ENCODE results near the gene MYMK. TPM values are rescaled to one million over a fixed set of nuclear protein-coding genes. Genes with fewer than 3 reads are reported as not detected.

The MYMK gene
- total RNA-seq, 4 donors from 2014 or later = not detected

DNA sequence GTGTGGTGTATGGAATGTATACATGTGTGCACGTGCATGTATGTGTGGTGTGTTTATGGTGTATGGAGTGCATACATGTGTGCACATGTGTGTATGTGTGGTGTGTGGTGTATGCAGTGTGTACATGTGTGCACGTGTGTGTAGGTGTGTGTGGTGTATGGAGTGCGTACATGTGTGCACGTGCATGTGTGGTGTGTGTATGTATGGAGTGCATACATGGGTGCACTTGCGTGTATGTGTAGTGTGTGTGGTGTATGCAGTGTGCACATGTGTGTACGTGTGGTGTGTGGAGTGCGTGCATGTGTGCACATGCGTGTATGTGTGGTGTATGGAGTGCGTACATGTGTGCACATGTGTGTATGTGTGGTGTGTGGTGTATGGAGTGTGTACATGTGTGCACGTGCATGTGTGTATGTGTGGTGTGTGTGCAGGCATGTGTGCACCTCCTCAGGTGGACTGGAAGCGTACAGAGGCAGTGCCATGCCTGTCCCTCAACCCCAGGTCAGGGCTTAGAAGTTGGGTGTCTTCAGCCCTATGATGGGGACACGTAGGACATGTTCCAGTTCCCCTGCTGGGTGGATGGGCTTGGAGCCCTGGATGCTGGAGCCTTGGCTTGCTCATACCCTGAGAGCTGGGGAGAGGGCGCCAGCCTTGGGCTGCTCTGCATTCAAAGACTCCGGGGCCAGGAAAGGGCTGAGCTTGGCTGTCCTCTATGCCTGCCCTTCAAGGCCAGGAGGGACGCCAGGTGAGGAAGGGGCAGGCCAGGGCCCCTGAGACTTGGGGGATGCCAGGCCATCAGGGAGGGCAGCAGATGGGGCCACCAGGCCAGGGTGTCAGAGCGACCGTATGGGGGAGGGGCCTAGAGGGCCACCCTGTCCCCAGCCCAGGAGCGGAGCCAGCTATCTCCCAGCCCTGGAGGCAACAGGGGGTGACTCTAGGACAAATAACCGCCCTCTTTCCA lies 12.2 kb downstream of the MYMK start:
- Histone ChIP-seq H3K36me3 (no peaks in the 10 kb centered on the region), H3K4me3 (no peak overlapping the region), H3K4me1 (peaks cover 0 to 33% (median 20%) of the 10 kb centered on the region in 3 donors), H3K27ac (no peak overlapping the region), H3K9me3 (no peaks in the 10 kb centered on the region), H3K27me3 (peaks cover 32% of the 10 kb centered on the region)
- WGBS, 2 donors (ENCODE audit: low coverage in 1 of 2) = 89 to 93% methylated on average over 11 to 12 of the region's 19 CpGs
- no peak for TF ChIP-seq POLR2AphosphoS5 (IDR thresholded peaks at IDR 0.05)
- no peak for TF ChIP-seq EP300 (IDR thresholded peaks at IDR 0.05)
- ATAC-seq = no peak

DNA sequence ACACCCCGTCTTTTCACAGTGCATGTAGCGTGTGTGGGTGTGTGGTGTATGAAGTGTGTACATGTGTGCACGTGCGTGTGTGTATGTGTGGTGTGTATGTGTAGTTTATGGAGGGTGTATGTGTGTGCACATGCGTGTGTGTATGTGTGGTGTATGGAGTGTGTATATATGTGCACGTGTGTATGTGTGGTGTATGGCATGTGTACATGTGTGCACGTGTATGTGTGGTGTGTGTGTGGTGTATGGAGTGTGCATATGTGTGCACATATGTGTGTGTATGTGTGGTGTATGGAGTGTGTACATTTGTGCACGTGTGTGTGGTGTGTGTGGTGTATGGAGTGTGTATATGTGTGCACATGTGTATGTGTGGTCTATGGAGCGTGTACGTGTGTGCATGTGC lies 13.2 kb downstream of the MYMK start:
- no peak for ATAC-seq
- TF ChIP-seq EP300 (IDR thresholded peaks at IDR 0.05) (no peak), POLR2A (IDR thresholded peaks at IDR 0.05) (no peak), POLR2AphosphoS5 (IDR thresholded peaks at IDR 0.05) (no peak)
- TF ChIP-seq, protein P1, sequence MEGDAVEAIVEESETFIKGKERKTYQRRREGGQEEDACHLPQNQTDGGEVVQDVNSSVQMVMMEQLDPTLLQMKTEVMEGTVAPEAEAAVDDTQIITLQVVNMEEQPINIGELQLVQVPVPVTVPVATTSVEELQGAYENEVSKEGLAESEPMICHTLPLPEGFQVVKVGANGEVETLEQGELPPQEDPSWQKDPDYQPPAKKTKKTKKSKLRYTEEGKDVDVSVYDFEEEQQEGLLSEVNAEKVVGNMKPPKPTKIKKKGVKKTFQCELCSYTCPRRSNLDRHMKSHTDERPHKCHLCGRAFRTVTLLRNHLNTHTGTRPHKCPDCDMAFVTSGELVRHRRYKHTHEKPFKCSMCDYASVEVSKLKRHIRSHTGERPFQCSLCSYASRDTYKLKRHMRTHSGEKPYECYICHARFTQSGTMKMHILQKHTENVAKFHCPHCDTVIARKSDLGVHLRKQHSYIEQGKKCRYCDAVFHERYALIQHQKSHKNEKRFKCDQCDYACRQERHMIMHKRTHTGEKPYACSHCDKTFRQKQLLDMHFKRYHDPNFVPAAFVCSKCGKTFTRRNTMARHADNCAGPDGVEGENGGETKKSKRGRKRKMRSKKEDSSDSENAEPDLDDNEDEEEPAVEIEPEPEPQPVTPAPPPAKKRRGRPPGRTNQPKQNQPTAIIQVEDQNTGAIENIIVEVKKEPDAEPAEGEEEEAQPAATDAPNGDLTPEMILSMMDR (IDR thresholded peaks at IDR 0.05) = no peak
- Histone ChIP-seq H3K4me3 (no peak overlapping the region), H3K9me3 (no peaks in the 10 kb centered on the region), H3K27ac (no peak overlapping the region), H3K27me3 (peaks cover 41% of the 10 kb centered on the region), H3K4me1 (peaks cover 0 to 41% (median 20%) of the 10 kb centered on the region in 3 donors), H3K36me3 (no peaks in the 10 kb centered on the region)
- 85 to 87% methylated on average over 4 to 10 of the region's 10 CpGs for WGBS, 2 donors (ENCODE audit: low coverage in 1 of 2)

DNA sequence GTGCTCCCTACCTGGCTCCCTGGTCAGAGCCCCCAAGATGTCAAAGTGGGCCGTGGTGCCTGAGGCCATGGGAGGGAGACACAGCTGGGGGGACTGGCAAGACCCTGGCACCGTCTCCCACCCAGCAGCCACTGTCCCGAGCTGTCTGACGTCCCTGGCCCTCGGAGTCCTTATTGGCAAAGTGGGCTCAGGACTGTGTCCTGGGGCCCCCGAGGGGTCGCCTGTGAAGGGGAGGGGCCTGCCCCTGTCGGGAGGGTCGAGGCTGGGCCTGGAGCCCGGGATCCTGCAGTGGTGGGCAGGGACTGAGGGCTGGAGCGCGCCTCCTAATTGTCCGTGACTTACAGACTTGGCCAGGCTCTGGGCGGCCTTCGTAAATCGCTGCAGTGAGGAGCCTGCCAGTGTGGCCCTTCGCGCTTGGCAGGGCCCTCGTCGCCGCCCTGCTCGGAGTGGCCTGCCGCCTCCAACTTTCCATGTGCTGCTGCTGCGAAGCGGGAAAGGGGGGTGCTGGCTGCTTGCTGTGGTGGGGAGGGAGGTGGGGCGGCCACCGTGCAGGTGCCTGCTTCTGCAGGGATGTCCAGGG lies 13.7 kb downstream of the MYMK start:
- Histone ChIP-seq H3K4me1 (peaks cover 0 to 47% (median 24%) of the 10 kb centered on the region in 3 donors), H3K4me3 (no peak overlapping the region), H3K27me3 (peaks cover 41% of the 10 kb centered on the region), H3K27ac (no peak overlapping the region), H3K36me3 (no peaks in the 10 kb centered on the region), H3K9me3 (no peaks in the 10 kb centered on the region)
- ATAC-seq = no peak
- TF ChIP-seq POLR2AphosphoS5 (IDR thresholded peaks at IDR 0.05) = no peak
- TF ChIP-seq, protein P1 (IDR thresholded peaks at IDR 0.05) = no peak
- TF ChIP-seq POLR2A (IDR thresholded peaks at IDR 0.05) = no peak
- no peak for TF ChIP-seq EP300 (IDR thresholded peaks at IDR 0.05)
- whole genome bisulfite sequencing, 2 donors (ENCODE audit: low coverage in 1 of 2) = 93% methylated on average over 12 of the region's 27 CpGs; no CpG with 5 or more reads in 1 of the 2 donors

DNA sequence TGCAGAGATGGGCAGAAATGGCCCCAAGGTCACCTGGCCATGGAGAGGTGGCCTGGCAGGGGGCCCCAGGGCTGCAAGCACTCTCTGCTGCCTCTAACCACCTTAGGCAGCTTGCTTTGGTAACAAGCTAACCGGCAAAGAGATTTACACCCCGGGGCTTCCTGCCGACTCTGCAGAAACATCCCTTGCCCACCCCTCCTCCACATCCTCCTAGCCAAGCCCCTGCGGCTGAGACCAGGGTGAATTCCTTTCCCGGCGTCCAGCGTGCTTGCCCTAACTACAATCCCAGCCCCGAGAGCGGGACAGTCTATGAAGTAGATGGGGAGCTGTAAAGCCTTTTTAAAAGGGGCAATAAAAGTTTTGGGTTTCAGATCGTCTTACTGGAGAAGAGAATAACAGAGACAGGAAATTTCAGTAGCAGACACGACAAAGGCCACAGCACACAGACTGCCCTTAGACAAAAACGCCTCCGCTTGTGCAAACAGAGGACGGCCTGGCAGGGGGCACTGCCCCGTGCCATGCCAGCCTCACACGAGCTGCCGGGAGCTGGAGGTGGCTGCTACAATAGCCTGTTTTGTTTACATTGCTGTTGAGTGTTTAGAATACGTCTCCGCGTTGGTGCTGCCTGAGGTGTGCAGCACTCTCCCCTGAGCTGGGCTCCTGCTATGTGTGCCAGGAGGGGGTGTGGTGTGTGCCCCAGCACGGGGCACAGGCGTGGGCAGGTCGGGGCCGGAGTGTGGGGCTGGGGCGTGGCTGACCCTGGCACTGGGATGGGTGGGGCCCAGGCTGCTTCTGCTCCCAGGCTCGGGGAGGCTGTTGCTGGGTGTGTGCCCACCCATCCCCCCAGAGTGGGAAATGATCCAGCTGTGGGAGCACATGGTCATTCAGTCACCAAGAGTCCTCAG lies 15.3 kb downstream of the MYMK start:
- no peaks in the 10 kb centered on the region for H3K36me3 ChIP-seq
- H3K27me3 ChIP-seq = peaks cover 31% of the 10 kb centered on the region
- TF ChIP-seq EP300 (IDR thresholded peaks at IDR 0.05) = no peak
- TF ChIP-seq, protein P1 (IDR thresholded peaks at IDR 0.05) = no peak
- TF ChIP-seq POLR2AphosphoS5 (IDR thresholded peaks at IDR 0.05) = no peak
- TF ChIP-seq POLR2A (IDR thresholded peaks at IDR 0.05) = no peak
- no peak overlapping the region for H3K27ac ChIP-seq
- H3K4me3 ChIP-seq = no peak overlapping the region
- WGBS, 2 donors (ENCODE audit: low coverage in 1 of 2) = 0 to 6% methylated on average over 2 to 8 of the region's 26 CpGs
- no peaks in the 10 kb centered on the region for H3K9me3 ChIP-seq
- H3K4me1 ChIP-seq = peaks cover 0 to 47% (median 27%) of the 10 kb centered on the region in 3 donors
- no peak for ATAC-seq

DNA sequence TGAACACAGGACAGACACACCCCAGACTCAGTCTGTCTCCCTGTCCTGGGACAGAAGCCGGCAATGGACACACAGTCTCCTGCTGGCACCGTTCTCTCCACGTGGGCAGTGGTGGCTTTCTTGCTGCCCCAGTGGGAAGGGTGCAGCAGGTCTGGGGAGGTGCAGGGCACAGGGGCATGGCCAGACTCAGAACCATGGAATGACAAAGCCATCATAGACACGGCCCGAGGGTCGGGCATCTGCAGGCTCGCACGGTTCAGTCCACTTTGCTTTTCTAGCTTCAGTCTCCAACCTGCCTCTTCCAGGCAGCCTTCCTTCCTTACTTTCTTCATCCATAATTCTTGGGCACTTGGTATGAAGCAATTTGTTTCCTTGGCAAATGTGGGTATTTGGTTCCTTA lies 16.7 kb downstream of the MYMK start:
- Histone ChIP-seq H3K4me3 (no peak overlapping the region), H3K36me3 (no peaks in the 10 kb centered on the region), H3K4me1 (peaks cover 0 to 37% (median 24%) of the 10 kb centered on the region in 3 donors), H3K27ac (peak overlapping the region in 1 of 4 donors; percentile 60), H3K9me3 (no peaks in the 10 kb centered on the region), H3K27me3 (peaks cover 30% of the 10 kb centered on the region)
- TF ChIP-seq POLR2A (IDR thresholded peaks at IDR 0.05) (no peak), EP300 (IDR thresholded peaks at IDR 0.05) (no peak)
- WGBS, 2 donors (ENCODE audit: low coverage in 1 of 2) = 87 to 100% methylated on average over 2 to 7 of the region's 8 CpGs
- no peak for ATAC-seq
